CD4-positive, alpha-beta T cell treated with Interleukin-6 for 4 hours (primary cell): ENCODE data around the gene LRIG3.

Experiments used
- DNase-seq: peaks from one replicate; pipeline ENCODE4 v3.0.0-alpha.2; 2020; ENCODE audit warnings: mixed read lengths

The LRIG3 gene

GRCh38 chr12:58932806-58933681 lies 12.7 kb upstream of the LRIG3 start:
- no peak for DNase-seq

DNA sequence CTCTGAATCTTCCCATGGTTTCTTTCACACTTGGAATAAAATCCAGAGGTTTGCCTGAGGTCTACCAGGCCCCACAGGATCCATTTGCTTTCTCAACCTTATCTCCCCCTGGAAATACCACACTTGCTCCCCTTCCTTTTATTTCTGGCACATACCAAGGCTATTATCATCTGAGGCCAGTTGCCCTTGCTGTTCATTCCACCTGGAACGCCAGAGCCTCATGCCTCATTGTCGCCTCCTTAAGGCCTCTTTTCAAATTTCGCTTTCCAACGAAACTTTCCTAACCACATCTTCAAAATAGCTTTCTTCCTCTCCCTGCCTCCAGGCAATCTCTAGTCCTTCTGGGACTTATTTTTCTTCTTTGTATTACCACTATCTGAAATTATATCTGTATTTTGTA lies 11.2 kb upstream of the LRIG3 start:
- DNase-seq, result no peak

- DNase-seq, result no peak
These were observed 10.5 kb upstream of the LRIG3 start for GRCh38 chr12:58930770-58931324.

DNA sequence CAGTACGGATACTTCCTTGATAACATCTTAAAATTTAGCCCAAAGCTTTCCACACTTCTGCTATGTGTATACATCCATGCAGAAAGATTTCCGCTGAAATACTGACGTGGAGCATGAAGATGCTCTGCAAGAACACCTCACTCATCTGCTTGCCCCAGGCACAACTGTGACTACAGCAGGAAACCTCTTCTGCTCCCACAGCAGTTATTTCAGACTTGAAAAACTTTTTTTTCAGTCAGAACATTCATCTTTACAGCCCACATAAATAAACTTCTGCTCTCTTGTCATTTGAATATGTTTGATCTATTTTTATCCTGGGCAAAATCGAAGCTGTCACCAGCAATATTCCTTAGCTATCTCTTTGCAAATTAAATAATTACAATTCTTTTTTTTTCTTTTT lies 6.8 kb upstream of the LRIG3 start:
- DNase-seq, result no peak

GRCh38 chr12:58926586-58926985 lies 6.3 kb upstream of the LRIG3 start:
- no peak for DNase-seq

GRCh38 chr12:58925751-58926150 lies 5.4 kb upstream of the LRIG3 start:
- DNase-seq, result no peak

GRCh38 chr12:58925111-58925611 lies 4.9 kb upstream of the LRIG3 start:
- DNase-seq, result no peak

GRCh38 chr12:58924652-58925051 lies 4.3 kb upstream of the LRIG3 start:
- no peak for DNase-seq

GRCh38 chr12:58923781-58924180 lies 3.5 kb upstream of the LRIG3 start:
- no peak for DNase-seq

- DNase-seq, result no peak
These were observed 2.5 kb upstream of the LRIG3 start for GRCh38 chr12:58922849-58923248.

DNA sequence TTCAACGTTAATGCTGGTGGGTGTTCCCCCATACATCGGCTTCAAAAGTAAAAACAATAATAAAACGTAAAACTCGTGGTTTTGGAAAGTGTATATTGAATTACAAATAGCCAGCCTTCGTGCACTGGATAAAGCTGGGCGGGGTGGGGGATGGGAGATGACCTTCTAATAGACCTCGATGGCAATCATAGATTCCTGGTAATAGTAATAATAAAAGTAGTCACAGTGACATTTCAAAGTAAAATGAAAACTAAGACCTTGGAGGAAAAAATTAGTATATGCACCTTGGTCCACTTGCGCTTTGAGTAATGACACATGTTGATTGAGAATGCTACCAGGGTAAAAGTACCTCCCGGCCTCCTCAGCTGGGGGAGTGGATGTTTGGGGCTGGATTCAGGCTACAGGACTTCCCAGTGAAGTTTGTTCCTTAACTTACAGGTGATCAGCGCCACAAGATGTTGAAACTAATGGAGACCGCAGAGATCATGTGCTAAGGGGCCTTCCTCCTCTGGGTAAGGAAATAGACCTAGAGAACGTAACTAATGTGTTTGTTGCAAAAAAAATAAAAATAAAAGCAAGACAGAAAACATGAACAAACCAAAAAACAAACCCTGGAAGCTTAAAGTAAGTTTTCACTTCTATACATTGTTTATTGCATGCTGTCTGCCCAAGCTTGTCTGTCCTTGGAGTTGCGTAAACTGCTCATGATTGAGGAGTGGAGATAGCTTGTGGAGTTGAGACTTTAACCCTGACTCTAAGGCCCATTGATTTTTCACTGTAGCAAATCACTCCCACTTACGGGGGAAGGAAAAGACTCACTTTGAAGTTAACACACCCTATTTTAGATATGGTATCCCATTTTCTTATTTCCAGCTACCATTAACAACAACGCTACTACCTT lies 907 bp upstream of the LRIG3 start:
- no peak for DNase-seq

- DNase-seq, result no peak
These were observed 838 bp downstream of the LRIG3 start for GRCh38 chr12:58919231-58920101.

DNA sequence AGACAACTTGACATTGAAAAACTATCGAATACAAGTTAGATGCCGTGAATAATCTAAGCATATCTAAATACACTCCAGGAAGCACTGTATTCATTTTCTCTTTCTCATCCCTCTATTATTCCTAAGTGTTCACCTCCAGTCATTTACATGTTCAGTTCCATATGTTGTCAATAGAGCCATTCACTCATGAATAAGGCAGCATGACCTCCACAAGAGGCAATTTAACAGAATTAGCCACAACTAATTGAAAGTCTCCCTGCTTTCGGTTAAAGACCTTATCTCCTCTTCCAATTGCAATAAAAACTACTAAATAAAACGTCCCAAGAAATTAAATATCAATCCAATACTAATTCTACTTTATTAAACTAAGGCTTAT lies 1.8 kb downstream of the LRIG3 start:
- DNase-seq, result no peak

- no peak for DNase-seq
These were observed 2.4 kb downstream of the LRIG3 start for GRCh38 chr12:58917699-58918468.

DNA sequence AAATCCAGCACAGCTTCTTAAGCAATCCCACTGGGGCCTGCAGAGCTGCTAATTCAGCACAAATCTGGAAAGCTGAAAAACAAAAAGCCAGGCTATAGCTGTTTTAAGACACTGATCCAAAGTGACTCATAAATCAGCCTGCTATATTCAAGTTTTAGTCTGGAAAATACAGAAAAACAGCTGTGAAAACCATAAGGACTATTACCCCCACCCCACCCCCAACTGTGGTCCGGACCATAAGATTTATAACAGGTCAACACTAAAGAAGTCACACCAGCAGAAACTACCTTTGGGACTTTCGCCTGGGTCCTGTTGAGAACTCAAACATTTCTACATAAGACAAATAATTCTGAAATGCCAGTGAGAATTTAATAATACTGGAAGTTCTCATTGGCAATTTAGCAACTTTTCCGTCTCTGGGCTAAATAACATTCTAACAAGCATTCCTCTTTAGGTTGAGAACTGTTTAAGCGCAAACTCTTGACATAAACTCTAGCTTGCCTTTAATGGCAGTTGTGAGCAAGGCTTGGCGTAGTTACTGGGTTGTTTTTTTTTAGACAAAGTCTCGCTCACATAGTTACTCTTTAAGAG lies 3.3 kb downstream of the LRIG3 start:
- DNase-seq, result no peak

GRCh38 chr12:58916161-58916621 lies 4.1 kb downstream of the LRIG3 start:
- DNase-seq, result no peak

DNA sequence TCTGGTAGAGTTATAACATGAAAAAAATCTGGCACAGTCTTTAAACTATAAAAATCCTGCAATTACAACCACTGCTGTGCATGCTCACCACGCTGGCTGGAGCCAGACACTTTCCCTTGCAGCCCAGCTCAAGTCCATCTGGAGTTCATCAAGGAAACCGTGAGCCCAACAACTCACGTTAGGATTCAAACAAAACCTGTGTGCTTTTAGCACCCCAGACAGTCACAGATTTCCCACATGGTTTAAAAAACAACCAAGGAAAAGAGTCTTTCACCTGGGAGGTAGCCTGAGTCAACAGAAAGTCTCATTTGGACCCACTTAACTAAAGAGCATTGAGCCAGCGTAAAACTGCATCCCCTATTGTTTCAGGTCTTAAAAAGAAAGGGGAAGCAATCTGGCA lies 4.7 kb downstream of the LRIG3 start:
- no peak for DNase-seq

- DNase-seq, result no peak
These were observed 5.3 kb downstream of the LRIG3 start for GRCh38 chr12:58915037-58915436.

DNA sequence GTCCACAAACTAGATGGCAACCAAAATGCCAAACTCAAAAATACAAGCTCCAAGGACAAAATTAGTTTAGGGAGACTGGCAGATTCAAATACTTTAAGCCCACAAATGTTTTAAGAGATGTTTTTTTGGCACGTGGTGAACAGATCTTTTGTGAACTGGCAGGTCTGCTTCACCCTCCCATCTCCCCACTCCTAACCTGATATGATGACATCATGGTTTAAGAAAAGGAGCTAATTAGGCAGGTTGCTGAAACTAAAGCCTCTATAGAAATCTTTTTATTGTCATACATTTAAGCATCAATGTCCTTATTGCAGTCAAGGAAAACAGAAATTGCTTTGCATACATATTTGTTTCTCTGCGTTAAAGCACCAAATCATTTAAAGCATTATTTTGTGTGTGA lies 5.8 kb downstream of the LRIG3 start:
- no peak for DNase-seq

DNA sequence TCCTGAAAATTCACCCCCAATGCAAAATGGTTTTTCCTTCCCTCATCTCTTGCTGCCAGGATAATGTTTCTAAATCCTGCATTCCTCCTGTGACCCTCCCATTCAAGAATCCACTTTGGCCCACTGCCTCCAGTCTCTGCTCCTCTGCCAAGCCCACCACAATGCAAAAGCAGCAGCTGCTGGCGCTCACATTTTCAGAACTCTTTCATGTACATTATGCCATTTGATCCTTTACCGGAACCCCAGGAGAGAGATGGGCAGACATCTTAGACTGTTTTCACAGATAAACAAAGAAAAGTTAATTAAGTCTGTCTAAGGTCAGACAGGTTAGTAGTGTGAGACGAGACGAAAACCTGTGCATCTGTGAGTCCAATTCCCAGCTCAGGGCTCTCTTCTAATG lies 12.9 kb downstream of the LRIG3 start:
- no peak for DNase-seq

- DNase-seq, result no peak
These were observed 13.4 kb downstream of the LRIG3 start for GRCh38 chr12:58906917-58907316.
